HG02970 (cell line): ENCODE data around the gene ADIG.

Experiments used
- ATAC-seq: cut with Tn5 transposase; IDR thresholded peaks from one replicate; pipeline ENCODE4 v1.9.1; 2021; ENCODE audit warnings: mild to moderate bottlenecking, moderate library complexity, moderate number of reproducible peaks; ENCODE audit not compliant: unreplicated experiment, low FRiP score

Gene ADIG

GRCh38 chr20:38581013-38581412, at the start of gene ADIG:
TSS of gene ADIG (plus strand) at chr20:38581197. CDS start at chr20:38581251, 54 bp downstream.
- ATAC-seq: no peak

GRCh38 chr20:38534756-38535155, 46.2 kb upstream of the ADIG start:
- no peak for ATAC-seq

- no peak for ATAC-seq
Observed at GRCh38 chr20:38536310-38536709, 44.7 kb upstream of the ADIG start.

- no peak for ATAC-seq
Observed at GRCh38 chr20:38537176-38537575, 43.8 kb upstream of the ADIG start.

- ATAC-seq: no peak
Observed at GRCh38 chr20:38538789-38539188, 42.2 kb upstream of the ADIG start.

GRCh38 chr20:38543014-38543906, 37.7 kb upstream of the ADIG start:
- ATAC-seq: no peak

GRCh38 chr20:38545771-38546170, 35.2 kb upstream of the ADIG start:
- no peak for ATAC-seq

GRCh38 chr20:38547288-38548085, 33.5 kb upstream of the ADIG start:
- ATAC-seq: no peak

GRCh38 chr20:38548356-38549083, 32.5 kb upstream of the ADIG start:
- no peak for ATAC-seq

GRCh38 chr20:38550274-38550673, 30.7 kb upstream of the ADIG start:
- no peak for ATAC-seq

- no peak for ATAC-seq
Observed at GRCh38 chr20:38551056-38551626, 29.9 kb upstream of the ADIG start.

GRCh38 chr20:38554986-38555385, 26.0 kb upstream of the ADIG start:
- no peak for ATAC-seq

GRCh38 chr20:38555395-38555794, 25.6 kb upstream of the ADIG start:
- no peak for ATAC-seq

GRCh38 chr20:38557174-38557573, 23.8 kb upstream of the ADIG start:
- no peak for ATAC-seq

- ATAC-seq: no peak
Observed at GRCh38 chr20:38558596-38559360, 22.2 kb upstream of the ADIG start.

- ATAC-seq: no peak
Observed at GRCh38 chr20:38559764-38560163, 21.2 kb upstream of the ADIG start.

- no peak for ATAC-seq
Observed at GRCh38 chr20:38563802-38564431, 17.1 kb upstream of the ADIG start.

- ATAC-seq: no peak
Observed at GRCh38 chr20:38564680-38565079, 16.3 kb upstream of the ADIG start.

- ATAC-seq: no peak
Observed at GRCh38 chr20:38566036-38566598, 14.9 kb upstream of the ADIG start.
